Mesodermal cell (in vitro differentiated cells): ENCODE data around the gene WWTR1.

ENCODE experiments used
- H3K27ac ChIP-seq: 2 replicates; pipeline ENCODE4 v1.7.0; 2013; ENCODE audit warnings: mild to moderate bottlenecking, low read depth, low read length, moderate library complexity; ENCODE audit not compliant: severe bottlenecking
- H3K36me3 ChIP-seq: 2 replicates; pipeline ENCODE4 v1.7.1; 2013; ENCODE audit warnings: mild to moderate bottlenecking, low read length, moderate library complexity; ENCODE audit not compliant: control insufficient read depth, insufficient read depth
- H3K4me1 ChIP-seq: one replicate; pipeline ENCODE4 v1.7.1; 2013; ENCODE audit warnings: mild to moderate bottlenecking, low read length; ENCODE audit not compliant: insufficient read depth, control insufficient read depth, poor library complexity, severe bottlenecking
- H3K4me3 ChIP-seq: 2 replicates; pipeline ENCODE4 v1.7.0; 2013; ENCODE audit warnings: low read length, control low read depth, mild to moderate bottlenecking; ENCODE audit not compliant: insufficient read depth, poor library complexity, severe bottlenecking; ENCODE audit errors: extremely low read depth
- H3K9me3 ChIP-seq: 2 replicates; pipeline ENCODE4 v1.7.1; 2013; ENCODE audit warnings: mild to moderate bottlenecking, low read length, moderate library complexity; ENCODE audit not compliant: control insufficient read depth
- WGBS, 2 experiments: methylation state at CpG; one replicate each; pipeline ENCODE4 v1.1.5; 2013; ENCODE audit warnings: missing lambda C conversion rate in 2 of 2; ENCODE audit not compliant: insufficient coverage in 2 of 2; 5-methylcytosine and 5-hydroxymethylcytosine counted together

Gene WWTR1

DNA sequence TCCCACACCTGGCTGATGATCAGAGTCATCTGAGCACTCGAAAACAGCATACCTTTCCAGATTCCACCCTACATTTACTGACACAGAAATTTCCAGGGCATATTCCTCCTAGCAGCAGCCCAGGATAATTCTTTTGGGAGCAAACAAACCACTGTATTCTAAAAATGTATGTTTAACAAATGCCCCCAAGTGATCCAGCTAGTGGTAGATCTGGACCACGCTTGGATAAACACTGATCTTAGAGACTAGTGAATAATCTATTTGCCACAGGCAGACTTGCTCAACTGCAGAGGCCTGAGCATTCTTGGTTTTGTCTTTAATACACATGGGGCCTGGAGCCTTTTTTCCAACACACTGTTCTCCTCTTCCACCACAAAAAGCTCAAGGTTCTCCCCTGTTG lies 93.7 kb downstream of the WWTR1 start:
- Histone ChIP-seq H3K27ac (no peak overlapping the region), H3K4me3 (no peak overlapping the region), H3K9me3 (no peaks in the 10 kb centered on the region), H3K36me3 (peaks cover 51% of the 10 kb centered on the region), H3K4me1 (peaks cover 29% of the 10 kb centered on the region)
- WGBS, 2 experiments: 85 to 100% methylated on average over 1 to 2 of the region's 2 CpGs

DNA sequence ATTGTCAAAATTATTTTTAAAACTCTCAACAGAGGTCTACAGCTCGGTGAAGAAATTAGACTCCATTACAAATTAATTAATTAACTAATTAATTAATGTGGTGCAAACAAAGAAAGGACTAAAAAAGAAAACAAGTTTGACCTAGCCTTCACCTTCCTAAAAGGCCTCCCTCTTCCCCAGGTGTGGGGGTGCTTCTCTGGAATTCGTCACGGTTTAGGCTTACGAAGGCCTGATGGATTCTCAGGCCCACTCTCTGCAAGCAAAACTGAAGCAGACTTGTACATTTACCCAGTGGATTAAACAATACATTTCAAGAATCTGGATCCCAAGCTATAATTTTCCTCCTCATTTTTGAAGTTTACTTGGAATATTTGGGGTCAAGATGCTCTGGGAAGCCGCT lies 94.7 kb downstream of the WWTR1 start:
- H3K9me3 ChIP-seq: no peaks in the 10 kb centered on the region
- WGBS, 2 experiments: 92% methylated on average over 4 of the region's 5 CpGs; no CpG with 5 or more reads in 1 of the 2 experiments
- H3K27ac ChIP-seq: no peak overlapping the region
- peaks cover 29% of the 10 kb centered on the region for H3K4me1 ChIP-seq
- H3K36me3 ChIP-seq: peaks cover 54% of the 10 kb centered on the region
- H3K4me3 ChIP-seq: no peak overlapping the region

DNA sequence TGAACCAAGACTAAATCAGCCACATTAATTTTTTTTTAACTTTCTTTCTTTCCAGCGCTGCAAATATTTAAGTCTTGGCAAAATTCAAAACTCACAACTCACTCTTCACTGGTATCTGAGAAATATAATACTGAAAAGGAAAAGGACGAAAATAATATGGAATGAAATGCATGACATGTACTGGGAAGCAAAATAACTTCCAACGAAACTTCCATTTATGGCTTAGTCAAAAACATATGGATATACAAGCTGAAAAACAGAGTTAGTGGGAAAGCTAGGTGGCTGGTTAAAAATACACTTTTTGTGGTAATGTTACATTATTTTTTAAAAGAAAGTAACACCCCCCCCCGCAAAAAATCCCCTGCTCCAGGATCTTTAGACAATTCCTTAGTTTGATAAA lies 97.2 kb downstream of the WWTR1 start:
- no CpG with 5 or more reads among the region's 4 CpGs for WGBS, 2 experiments
- Histone ChIP-seq H3K9me3 (no peaks in the 10 kb centered on the region), H3K36me3 (peaks cover 47% of the 10 kb centered on the region), H3K27ac (no peak overlapping the region), H3K4me3 (no peak overlapping the region), H3K4me1 (peaks cover 30% of the 10 kb centered on the region)

DNA sequence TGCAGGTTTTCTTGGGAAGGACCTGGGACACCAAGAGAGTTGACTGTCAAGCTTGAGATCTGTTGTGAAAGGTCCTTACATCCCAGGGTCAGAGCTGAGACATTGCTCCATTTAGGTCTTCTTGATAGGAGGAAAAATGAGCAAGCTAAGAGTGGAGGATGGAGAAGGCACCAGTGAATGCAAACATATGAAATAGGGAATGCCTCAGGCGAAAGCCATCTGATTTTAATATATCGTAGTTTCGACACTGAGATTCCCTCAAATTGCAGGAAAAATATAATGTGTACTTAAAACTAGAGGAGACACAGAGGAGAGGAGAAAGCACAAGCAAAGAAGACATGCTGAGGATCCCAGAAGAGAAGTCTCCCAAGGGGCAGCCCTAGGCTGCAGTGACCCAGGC lies 97.8 kb downstream of the WWTR1 start:
- H3K4me1 ChIP-seq: peaks cover 36% of the 10 kb centered on the region

GRCh38 chr3:149559525-149559924 lies 98.3 kb downstream of the WWTR1 start:
- no peak overlapping the region for H3K4me3 ChIP-seq
- H3K9me3 ChIP-seq: no peaks in the 10 kb centered on the region
- H3K36me3 ChIP-seq: peaks cover 43% of the 10 kb centered on the region
- no peak overlapping the region for H3K27ac ChIP-seq
- H3K4me1 ChIP-seq: peaks cover 41% of the 10 kb centered on the region
- WGBS, 2 experiments: no CpG with 5 or more reads among the region's 1 CpG

More for the DNA sequence above, 97.8 kb downstream of the WWTR1 start:
- 92 to 100% methylated on average over 3 of the region's 3 CpGs for WGBS, 2 experiments
- Histone ChIP-seq H3K4me3 (no peak overlapping the region), H3K36me3 (peaks cover 47% of the 10 kb centered on the region), H3K9me3 (no peaks in the 10 kb centered on the region), H3K27ac (no peak overlapping the region)

GRCh38 chr3:149555927-149556326 lies 101.9 kb downstream of the WWTR1 start:
- H3K36me3 ChIP-seq: peaks cover 26% of the 10 kb centered on the region
- H3K4me1 ChIP-seq: peaks cover 31% of the 10 kb centered on the region
- peak overlapping the region; percentile 93 for H3K27ac ChIP-seq
- no peak overlapping the region for H3K4me3 ChIP-seq
- no peaks in the 10 kb centered on the region for H3K9me3 ChIP-seq
- WGBS, 2 experiments: 80 to 84% methylated on average over 2 of the region's 2 CpGs

- Histone ChIP-seq H3K4me3 (no peak overlapping the region), H3K9me3 (no peaks in the 10 kb centered on the region), H3K36me3 (peaks cover 20% of the 10 kb centered on the region), H3K4me1 (peaks cover 31% of the 10 kb centered on the region), H3K27ac (peak overlapping the region; percentile 93)
- 91 to 100% methylated on average over 4 of the region's 4 CpGs for WGBS, 2 experiments
Measured at GRCh38 chr3:149554826-149555225, 103.0 kb downstream of the WWTR1 start.

- H3K27ac ChIP-seq: peak overlapping the region; percentile 93
- H3K9me3 ChIP-seq: no peaks in the 10 kb centered on the region
- peaks cover 35% of the 10 kb centered on the region for H3K4me1 ChIP-seq
- H3K4me3 ChIP-seq: no peak overlapping the region
- WGBS, 2 experiments: 64 to 74% methylated on average over 6 to 8 of the region's 13 CpGs
- H3K36me3 ChIP-seq: peaks cover 18% of the 10 kb centered on the region
Measured at GRCh38 chr3:149553781-149554451, 103.9 kb downstream of the WWTR1 start.

DNA sequence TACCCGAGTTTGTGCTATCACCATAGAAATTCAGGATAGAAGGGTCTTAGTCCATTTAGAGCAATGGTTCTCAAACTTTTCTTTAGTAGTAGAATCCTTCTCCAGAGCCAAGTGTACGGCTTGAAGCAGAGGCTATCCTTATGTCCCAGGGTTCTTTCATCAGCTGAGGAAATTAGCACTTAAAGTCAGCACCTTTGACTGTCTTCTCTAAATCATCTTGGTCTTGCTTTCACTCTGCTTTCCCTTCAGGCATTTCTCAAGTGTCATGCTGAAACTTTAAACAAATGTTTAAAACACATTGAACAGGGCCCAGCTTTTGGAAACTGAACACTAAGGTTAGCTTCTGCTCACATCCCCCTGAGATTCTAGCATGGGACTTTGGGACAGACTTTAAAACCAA lies 105.1 kb downstream of the WWTR1 start:
- Histone ChIP-seq H3K27ac (no peak overlapping the region), H3K36me3 (peaks cover 12% of the 10 kb centered on the region), H3K4me1 (peaks cover 43% of the 10 kb centered on the region), H3K4me3 (no peak overlapping the region), H3K9me3 (no peaks in the 10 kb centered on the region)
- WGBS, 2 experiments: 89 to 93% methylated on average over 1 of the region's 2 CpGs

- Histone ChIP-seq H3K4me3 (no peak overlapping the region), H3K27ac (no peak overlapping the region), H3K9me3 (no peaks in the 10 kb centered on the region), H3K36me3 (peaks cover 17% of the 10 kb centered on the region), H3K4me1 (peaks cover 42% of the 10 kb centered on the region)
Measured at GRCh38 chr3:149551500-149551899, 106.3 kb downstream of the WWTR1 start.

DNA sequence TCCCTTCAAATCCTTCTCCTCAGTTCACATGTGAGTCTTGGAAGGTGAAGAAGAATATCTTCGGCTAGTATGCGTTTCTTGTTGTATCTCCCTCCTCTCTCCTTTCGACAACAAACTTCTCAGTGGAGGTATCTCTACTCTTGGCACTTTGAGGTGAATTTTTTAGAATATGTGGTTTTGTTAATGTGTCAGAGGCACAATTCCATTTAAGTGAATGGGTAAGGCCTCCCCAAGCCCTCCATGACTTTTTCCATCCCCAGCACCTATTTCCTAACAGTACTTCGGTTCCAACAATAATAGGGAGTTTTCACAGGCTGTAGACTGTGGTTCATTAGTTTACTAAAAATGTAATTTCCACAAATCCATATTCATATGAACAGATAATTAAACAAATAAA lies 109.2 kb downstream of the WWTR1 start:
- WGBS, 2 experiments: no CpG with 5 or more reads among the region's 4 CpGs
- peaks cover 21% of the 10 kb centered on the region for H3K4me1 ChIP-seq
- no peak overlapping the region for H3K4me3 ChIP-seq
- H3K36me3 ChIP-seq: peaks cover 38% of the 10 kb centered on the region
- no peaks in the 10 kb centered on the region for H3K9me3 ChIP-seq
- H3K27ac ChIP-seq: peak overlapping the region; percentile 84
